ENCODE measurements around the gene CPNE5. TPM values are rescaled to one million over a fixed set of nuclear protein-coding genes. Genes with fewer than 3 reads are reported as not detected.

The CPNE5 gene
- total and polyA plus RNA-seq, 2 experiments from 2014 or later: 0.30 to 1.2 TPM

DNA sequence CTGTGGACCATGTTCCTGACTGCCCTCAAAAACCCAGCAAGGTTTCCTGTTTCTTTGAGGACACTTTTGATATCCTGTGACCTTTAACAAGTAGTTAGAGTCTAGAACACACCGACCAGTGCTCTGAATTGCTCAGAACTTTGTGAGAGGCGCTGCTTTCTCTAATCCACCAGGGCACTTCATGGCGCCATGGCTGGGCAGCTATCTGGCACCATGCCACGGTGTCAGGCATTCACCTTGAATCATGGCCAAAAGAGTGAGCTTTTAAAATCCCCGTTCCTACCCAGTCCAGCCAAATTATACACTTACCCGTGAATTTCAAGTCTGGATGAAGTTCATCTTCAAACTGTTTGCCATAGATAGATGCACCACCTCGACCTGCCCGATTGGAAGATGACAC lies 17.0 kb upstream of the CPNE5 start:
- Histone ChIP-seq H2AFZ (no peak overlapping the region), H3K27ac (no peak overlapping the region), H3K4me1 (ENCODE audit: insufficient read depth) (peaks cover 3% of the 10 kb centered on the region), H3K9me2 (replicated peaks; ENCODE audit: insufficient read depth) (no peaks in the 10 kb centered on the region), H3K36me3 (replicated peaks; ENCODE audit: insufficient read depth, low read depth) (no peaks in the 10 kb centered on the region), H4K20me1 (ENCODE audit: insufficient read depth, poor library complexity, severe bottlenecking) (no peaks in the 10 kb centered on the region), H3K27me3 (no peaks in the 10 kb centered on the region), H3K4me2 (no peak overlapping the region), H3K9me3 (ENCODE audit: low read depth) (no peaks in the 10 kb centered on the region), H3K4me3 (no peak overlapping the region), H3K79me2 (peaks cover 14% of the 10 kb centered on the region)
- DNase-seq (ENCODE audit: low spot score): no peak
- 89% methylated on average over 8 of the region's 8 CpGs for WGBS (ENCODE audit: low lambda C conversion rate, missing lambda C conversion rate)
- TF ChIP-seq, protein P1, sequence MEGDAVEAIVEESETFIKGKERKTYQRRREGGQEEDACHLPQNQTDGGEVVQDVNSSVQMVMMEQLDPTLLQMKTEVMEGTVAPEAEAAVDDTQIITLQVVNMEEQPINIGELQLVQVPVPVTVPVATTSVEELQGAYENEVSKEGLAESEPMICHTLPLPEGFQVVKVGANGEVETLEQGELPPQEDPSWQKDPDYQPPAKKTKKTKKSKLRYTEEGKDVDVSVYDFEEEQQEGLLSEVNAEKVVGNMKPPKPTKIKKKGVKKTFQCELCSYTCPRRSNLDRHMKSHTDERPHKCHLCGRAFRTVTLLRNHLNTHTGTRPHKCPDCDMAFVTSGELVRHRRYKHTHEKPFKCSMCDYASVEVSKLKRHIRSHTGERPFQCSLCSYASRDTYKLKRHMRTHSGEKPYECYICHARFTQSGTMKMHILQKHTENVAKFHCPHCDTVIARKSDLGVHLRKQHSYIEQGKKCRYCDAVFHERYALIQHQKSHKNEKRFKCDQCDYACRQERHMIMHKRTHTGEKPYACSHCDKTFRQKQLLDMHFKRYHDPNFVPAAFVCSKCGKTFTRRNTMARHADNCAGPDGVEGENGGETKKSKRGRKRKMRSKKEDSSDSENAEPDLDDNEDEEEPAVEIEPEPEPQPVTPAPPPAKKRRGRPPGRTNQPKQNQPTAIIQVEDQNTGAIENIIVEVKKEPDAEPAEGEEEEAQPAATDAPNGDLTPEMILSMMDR (IDR thresholded peaks at IDR 0.05; ENCODE audit: poor library complexity): no peak
- no peak for TF ChIP-seq EZH2 (IDR thresholded peaks at IDR 0.05; ENCODE audit: borderline replicate concordance)
- no peak for TF ChIP-seq EZH2phosphoT487 (IDR thresholded peaks at IDR 0.05; ENCODE audit: low read depth, severe bottlenecking, unreplicated experiment)

DNA sequence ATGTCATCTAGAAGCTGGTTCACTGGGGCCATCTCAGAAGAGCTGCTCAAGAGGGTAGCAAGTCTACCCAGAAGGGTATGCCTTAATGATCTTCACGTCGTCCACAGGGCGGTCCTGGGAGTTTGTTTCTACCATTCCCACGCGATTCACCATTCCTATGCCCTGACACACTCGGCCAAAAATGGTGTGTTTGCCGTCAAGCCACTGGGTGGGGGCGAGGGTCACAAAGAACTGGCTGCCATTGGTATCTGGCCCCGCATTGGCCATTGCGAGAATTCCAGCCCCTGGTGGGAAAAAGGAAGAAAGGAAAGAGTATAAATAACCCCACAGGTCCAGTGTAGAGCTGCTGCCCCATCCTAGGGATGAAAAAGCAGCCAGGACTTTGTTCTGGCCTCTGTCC lies 16.5 kb upstream of the CPNE5 start:
- Histone ChIP-seq H3K27ac (no peak overlapping the region), H3K4me3 (no peak overlapping the region)
- WGBS (ENCODE audit: low lambda C conversion rate, missing lambda C conversion rate): 92% methylated on average over 10 of the region's 10 CpGs

DNA sequence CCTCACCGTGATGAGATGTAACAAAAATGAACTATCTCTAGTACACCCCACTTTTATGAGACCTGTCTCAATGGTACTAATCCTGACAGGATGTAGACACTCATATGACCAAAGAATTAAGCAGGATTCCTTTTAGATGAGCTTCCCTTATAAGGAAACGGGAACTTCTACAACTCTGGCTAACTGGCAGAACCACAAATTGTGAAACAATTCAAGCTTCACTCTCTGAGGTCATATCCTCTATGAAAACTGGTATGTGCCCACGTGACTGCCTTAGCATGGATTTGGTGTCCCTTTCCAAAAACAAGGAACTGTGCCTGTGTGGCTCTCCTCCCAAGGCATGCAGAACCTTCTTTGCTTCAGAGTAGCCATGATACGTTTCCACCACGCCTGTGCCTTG lies 14.1 kb upstream of the CPNE5 start:
- no peak overlapping the region for H3K4me2 ChIP-seq
- TF ChIP-seq, protein P1 (IDR thresholded peaks at IDR 0.05; ENCODE audit: poor library complexity): no peak
- no peak for TF ChIP-seq EZH2phosphoT487 (IDR thresholded peaks at IDR 0.05; ENCODE audit: low read depth, severe bottlenecking, unreplicated experiment)
- TF ChIP-seq EZH2 (IDR thresholded peaks at IDR 0.05; ENCODE audit: borderline replicate concordance): no peak
- DNase-seq (ENCODE audit: low spot score): peak; percentile 51
- no peak overlapping the region for H2AFZ ChIP-seq
- peaks cover 3% of the 10 kb centered on the region for H3K79me2 ChIP-seq
- H3K27me3 ChIP-seq: no peaks in the 10 kb centered on the region
- no peaks in the 10 kb centered on the region for H3K9me3 ChIP-seq (ENCODE audit: low read depth)
- H3K4me3 ChIP-seq: no peak overlapping the region
- H3K27ac ChIP-seq: peak overlapping the region; percentile 89
- WGBS (ENCODE audit: low lambda C conversion rate, missing lambda C conversion rate): 76% methylated on average over 5 of the region's 5 CpGs
- peaks cover 17% of the 10 kb centered on the region for H3K4me1 ChIP-seq (ENCODE audit: insufficient read depth)
- H4K20me1 ChIP-seq (ENCODE audit: insufficient read depth, poor library complexity, severe bottlenecking): no peaks in the 10 kb centered on the region
- no peaks in the 10 kb centered on the region for H3K36me3 ChIP-seq (replicated peaks; ENCODE audit: insufficient read depth, low read depth)
- H3K9me2 ChIP-seq (replicated peaks; ENCODE audit: insufficient read depth): no peaks in the 10 kb centered on the region

More for the DNA sequence above, 16.5 kb upstream of the CPNE5 start:
- peaks cover 3% of the 10 kb centered on the region for H3K4me1 ChIP-seq (ENCODE audit: insufficient read depth)
- no peaks in the 10 kb centered on the region for H3K9me2 ChIP-seq (replicated peaks; ENCODE audit: insufficient read depth)
- H3K4me2 ChIP-seq: no peak overlapping the region
- no peaks in the 10 kb centered on the region for H4K20me1 ChIP-seq (ENCODE audit: insufficient read depth, poor library complexity, severe bottlenecking)
- DNase-seq (ENCODE audit: low spot score): no peak
- H3K36me3 ChIP-seq (replicated peaks; ENCODE audit: insufficient read depth, low read depth): no peaks in the 10 kb centered on the region
- H3K27me3 ChIP-seq: no peaks in the 10 kb centered on the region
- no peak overlapping the region for H2AFZ ChIP-seq
- H3K9me3 ChIP-seq (ENCODE audit: low read depth): no peaks in the 10 kb centered on the region
- H3K79me2 ChIP-seq: peaks cover 9% of the 10 kb centered on the region
- TF ChIP-seq EZH2phosphoT487 (IDR thresholded peaks at IDR 0.05; ENCODE audit: low read depth, severe bottlenecking, unreplicated experiment): no peak
- TF ChIP-seq EZH2 (IDR thresholded peaks at IDR 0.05; ENCODE audit: borderline replicate concordance): no peak
- TF ChIP-seq, protein P1 (IDR thresholded peaks at IDR 0.05; ENCODE audit: poor library complexity): no peak
